ENCODE data around the gene TREM1. TPM values are rescaled to one million over a fixed set of nuclear protein-coding genes. Genes with fewer than 3 reads are reported as not detected.
"Not testable (repeated sequence)": the region's sequence is repeated elsewhere in the genome, so short reads cannot be mapped to it uniquely, and the experiment has no call there.

The TREM1 gene
- total RNA-seq, 3 donors from 2014 or later, result 0.98 to 2.8 (median 1.3) TPM

GRCh38 chr6:41315943-41316620, 29.6 kb upstream of the TREM1 start:
- intact Hi-C loops (cut with DNase I; ENCODE audit: low total_unique reads), result no loop called here
- Histone ChIP-seq H3K27ac (no peak overlapping the region), H3K4me3 (no peak overlapping the region), H3K4me1 (no peaks in the 10 kb centered on the region), H3K9me3 (no peaks in the 10 kb centered on the region), H3K27me3 (peaks cover 0 to 43% of the 10 kb centered on the region in 2 donors), H3K36me3 (no peaks in the 10 kb centered on the region)
- no peak for DNase-seq (ENCODE audit: low spot score in 2 of 2)
- TF ChIP-seq POLR2A (IDR thresholded peaks at IDR 0.05) (no peak), CTCF (IDR thresholded peaks at IDR 0.05) (no peak), POLR2AphosphoS5 (IDR thresholded peaks at IDR 0.05) (no peak)

- TF ChIP-seq POLR2AphosphoS5 (IDR thresholded peaks at IDR 0.05), result no peak
- no peak for TF ChIP-seq POLR2A (IDR thresholded peaks at IDR 0.05)
- no peak for TF ChIP-seq CTCF (IDR thresholded peaks at IDR 0.05)
- DNase-seq (ENCODE audit: low spot score in 2 of 2), result no peak
- H3K36me3 ChIP-seq, result no peaks in the 10 kb centered on the region
- intact Hi-C loops (cut with DNase I; ENCODE audit: low total_unique reads), result no loop called here
- no peak overlapping the region for H3K4me3 ChIP-seq
- H3K27me3 ChIP-seq, result peaks cover 0 to 46% of the 10 kb centered on the region in 2 donors
- H3K27ac ChIP-seq, result no peak overlapping the region
- no peaks in the 10 kb centered on the region for H3K4me1 ChIP-seq
- H3K9me3 ChIP-seq, result no peaks in the 10 kb centered on the region
Observed at GRCh38 chr6:41315203-41315602, 28.7 kb upstream of the TREM1 start.

- Histone ChIP-seq H3K27me3 (peaks cover 0 to 7% of the 10 kb centered on the region in 2 donors), H3K4me3 (no peak overlapping the region), H3K36me3 (no peaks in the 10 kb centered on the region), H3K9me3 (no peaks in the 10 kb centered on the region), H3K27ac (no peak overlapping the region), H3K4me1 (no peaks in the 10 kb centered on the region)
- peak in 1 of 2 donors; percentile 35 for DNase-seq (ENCODE audit: low spot score in 2 of 2)
- intact Hi-C loops (cut with DNase I; ENCODE audit: low total_unique reads), result no loop called here
- TF ChIP-seq POLR2A (IDR thresholded peaks at IDR 0.05), result no peak
- no peak for TF ChIP-seq POLR2AphosphoS5 (IDR thresholded peaks at IDR 0.05)
- TF ChIP-seq CTCF (IDR thresholded peaks at IDR 0.05), result peak; percentile 25 to 51 (median 40)
Observed at GRCh38 chr6:41306187-41306854, 19.8 kb upstream of the TREM1 start.

GRCh38 chr6:41302638-41303037, 16.2 kb upstream of the TREM1 start:
- no peaks in the 10 kb centered on the region for H3K9me3 ChIP-seq
- H3K36me3 ChIP-seq, result no peaks in the 10 kb centered on the region
- no peak for TF ChIP-seq POLR2A (IDR thresholded peaks at IDR 0.05)
- no peaks in the 10 kb centered on the region for H3K4me1 ChIP-seq
- intact Hi-C loops (cut with DNase I; ENCODE audit: low total_unique reads), result no loop called here
- DNase-seq (ENCODE audit: low spot score in 2 of 2), result no peak
- H3K4me3 ChIP-seq, result no peak overlapping the region
- H3K27me3 ChIP-seq, result no peaks in the 10 kb centered on the region
- H3K27ac ChIP-seq, result no peak overlapping the region

- Histone ChIP-seq H3K36me3 (no peaks in the 10 kb centered on the region), H3K9me3 (no peaks in the 10 kb centered on the region)
- intact Hi-C loops (cut with DNase I; ENCODE audit: low total_unique reads), result no loop called here
Observed at GRCh38 chr6:41298785-41299502, 12.5 kb upstream of the TREM1 start.

GRCh38 chr6:41297248-41297647, 10.8 kb upstream of the TREM1 start:
- not testable (repeated sequence) for DNase-seq (ENCODE audit: low spot score in 2 of 2); H3K4me1 ChIP-seq; H3K27me3 ChIP-seq; H3K27ac ChIP-seq; H3K36me3 ChIP-seq; H3K4me3 ChIP-seq; H3K9me3 ChIP-seq
- intact Hi-C loops (cut with DNase I; ENCODE audit: low total_unique reads), result loop anchor here (1.0 kb wide), 1 partner anchor 36 kb away; no protein-coding TSS in a partner anchor

More at GRCh38 chr6:41298785-41299502, 12.5 kb upstream of the TREM1 start:
- no peak for DNase-seq (ENCODE audit: low spot score in 2 of 2)
- no peak overlapping the region for H3K27ac ChIP-seq
- TF ChIP-seq POLR2A (IDR thresholded peaks at IDR 0.05) (no peak), POLR2AphosphoS5 (IDR thresholded peaks at IDR 0.05) (no peak)
- H3K4me3 ChIP-seq, result no peak overlapping the region
- H3K27me3 ChIP-seq, result no peaks in the 10 kb centered on the region
- H3K4me1 ChIP-seq, result no peaks in the 10 kb centered on the region

All from breast epithelium (tissue), 4 donors.